Neural crest cell (in vitro differentiated cells): Measurements from ENCODE around the gene EFEMP1. TPM values are rescaled to one million over a fixed set of nuclear protein-coding genes. Genes with fewer than 3 reads are reported as not detected.

Experiments
- DNase-seq: peaks from one replicate; pipeline ENCODE4 v3.0.0; 2021; ENCODE audit warnings: low read depth, mixed read lengths, low spot score
- H3K27ac Mint-ChIP-seq: one replicate; pipeline ENCODE4 v1.8.0; 2021; ENCODE audit warnings: mild to moderate bottlenecking, mixed read lengths; ENCODE audit not compliant: unreplicated experiment
- H3K27me3 Mint-ChIP-seq: 2 replicates; pipeline ENCODE4 v1.8.0; 2021; ENCODE audit warnings: low read depth, mild to moderate bottlenecking, mixed read lengths
- H3K36me3 Mint-ChIP-seq: 2 replicates; pipeline ENCODE4 v1.8.0; 2021; ENCODE audit warnings: low read depth, mild to moderate bottlenecking, mixed read lengths
- H3K4me1 Mint-ChIP-seq: 2 replicates; pipeline ENCODE4 v1.8.0; 2021; ENCODE audit warnings: mixed read lengths
- H3K4me3 Mint-ChIP-seq: one replicate; pipeline ENCODE4 v1.8.0; 2021; ENCODE audit warnings: mild to moderate bottlenecking, mixed read lengths
- H3K9me3 Mint-ChIP-seq: 2 replicates; pipeline ENCODE4 v1.8.0; 2021; ENCODE audit warnings: mixed read lengths
- CTCF ChIP-seq: fragments of 200-600 bp; sonication (generic); conservative IDR thresholded peaks from 2 replicates; pipeline ENCODE4 v1.5.0; 2021; ENCODE audit warnings: antibody characterized with exemption, mild to moderate bottlenecking
- total RNA-seq: library from RNA; stranded (reverse); gene quantifications from 2 replicates; pipeline ENCODE4 v1.2.1, GENCODE V29; 2021

Gene EFEMP1
- total RNA-seq, 1 donor from 2014 or later, result 4.1 TPM

- Mint-ChIP-seq H3K27me3 (no peaks in the 10 kb centered on the region), H3K27ac (no peak overlapping the region), H3K36me3 (no peaks in the 10 kb centered on the region), H3K4me1 (peaks cover 24% of the 10 kb centered on the region), H3K9me3 (no peaks in the 10 kb centered on the region), H3K4me3 (no peak overlapping the region)
- no peak for TF ChIP-seq CTCF
- DNase-seq, result no peak
These were observed 31.9 kb downstream of the EFEMP1 start for GRCh38 chr2:55891671-55892094.

- no peak for DNase-seq
- H3K9me3 Mint-ChIP-seq, result no peaks in the 10 kb centered on the region
- H3K27me3 Mint-ChIP-seq, result no peaks in the 10 kb centered on the region
- H3K36me3 Mint-ChIP-seq, result no peaks in the 10 kb centered on the region
- H3K27ac Mint-ChIP-seq, result no peak overlapping the region
- H3K4me1 Mint-ChIP-seq, result peaks cover 24% of the 10 kb centered on the region
- no peak overlapping the region for H3K4me3 Mint-ChIP-seq
- no peak for TF ChIP-seq CTCF
These were observed 34.6 kb downstream of the EFEMP1 start for GRCh38 chr2:55888936-55889335.

- no peak for DNase-seq
- Mint-ChIP-seq H3K4me3 (no peak overlapping the region), H3K27ac (no peak overlapping the region), H3K36me3 (no peaks in the 10 kb centered on the region), H3K9me3 (no peaks in the 10 kb centered on the region), H3K27me3 (no peaks in the 10 kb centered on the region), H3K4me1 (peaks cover 24% of the 10 kb centered on the region)
- no peak for TF ChIP-seq CTCF
These were observed 35.5 kb downstream of the EFEMP1 start for GRCh38 chr2:55887901-55888624.

- H3K27ac Mint-ChIP-seq, result no peak overlapping the region
- TF ChIP-seq CTCF, result no peak
- peaks cover 22% of the 10 kb centered on the region for H3K4me1 Mint-ChIP-seq
- no peaks in the 10 kb centered on the region for H3K9me3 Mint-ChIP-seq
- no peaks in the 10 kb centered on the region for H3K27me3 Mint-ChIP-seq
- H3K36me3 Mint-ChIP-seq, result no peaks in the 10 kb centered on the region
- no peak for DNase-seq
- no peak overlapping the region for H3K4me3 Mint-ChIP-seq
These were observed 36.2 kb downstream of the EFEMP1 start for GRCh38 chr2:55887351-55887750.

GRCh38 chr2:55885944-55886281 is 37.7 kb downstream of the EFEMP1 start:
- DNase-seq, result no peak
- TF ChIP-seq CTCF, result no peak
- Mint-ChIP-seq H3K9me3 (no peaks in the 10 kb centered on the region), H3K36me3 (no peaks in the 10 kb centered on the region), H3K27me3 (no peaks in the 10 kb centered on the region), H3K4me1 (peaks cover 12% of the 10 kb centered on the region), H3K27ac (no peak overlapping the region), H3K4me3 (no peak overlapping the region)
